ENCODE data around the gene CCDC88C.

DNA sequence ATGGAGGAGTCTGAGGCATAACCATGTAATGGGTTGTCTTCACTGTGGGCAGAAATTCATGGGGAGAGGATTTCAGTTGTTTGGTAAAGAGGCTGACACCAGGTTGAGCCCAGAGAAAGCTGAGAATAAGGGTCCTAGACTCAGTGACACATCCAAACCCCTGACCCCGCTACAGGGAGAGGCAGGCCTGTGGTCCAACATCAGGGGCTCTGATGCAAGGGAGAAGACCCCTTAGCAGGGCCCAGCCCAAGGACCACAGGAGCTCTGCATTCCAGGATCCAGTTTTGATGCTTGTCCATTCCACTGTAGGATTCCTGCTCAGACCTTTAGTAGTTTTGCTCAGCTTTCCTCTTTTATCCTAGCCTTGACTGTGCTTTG, 188.6 kb downstream of the CCDC88C start:
- TF ChIP-seq, protein P1, sequence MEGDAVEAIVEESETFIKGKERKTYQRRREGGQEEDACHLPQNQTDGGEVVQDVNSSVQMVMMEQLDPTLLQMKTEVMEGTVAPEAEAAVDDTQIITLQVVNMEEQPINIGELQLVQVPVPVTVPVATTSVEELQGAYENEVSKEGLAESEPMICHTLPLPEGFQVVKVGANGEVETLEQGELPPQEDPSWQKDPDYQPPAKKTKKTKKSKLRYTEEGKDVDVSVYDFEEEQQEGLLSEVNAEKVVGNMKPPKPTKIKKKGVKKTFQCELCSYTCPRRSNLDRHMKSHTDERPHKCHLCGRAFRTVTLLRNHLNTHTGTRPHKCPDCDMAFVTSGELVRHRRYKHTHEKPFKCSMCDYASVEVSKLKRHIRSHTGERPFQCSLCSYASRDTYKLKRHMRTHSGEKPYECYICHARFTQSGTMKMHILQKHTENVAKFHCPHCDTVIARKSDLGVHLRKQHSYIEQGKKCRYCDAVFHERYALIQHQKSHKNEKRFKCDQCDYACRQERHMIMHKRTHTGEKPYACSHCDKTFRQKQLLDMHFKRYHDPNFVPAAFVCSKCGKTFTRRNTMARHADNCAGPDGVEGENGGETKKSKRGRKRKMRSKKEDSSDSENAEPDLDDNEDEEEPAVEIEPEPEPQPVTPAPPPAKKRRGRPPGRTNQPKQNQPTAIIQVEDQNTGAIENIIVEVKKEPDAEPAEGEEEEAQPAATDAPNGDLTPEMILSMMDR (IDR thresholded peaks at IDR 0.05): no peak
- TF ChIP-seq EP300 (IDR thresholded peaks at IDR 0.05) (no peak), POLR2A (IDR thresholded peaks at IDR 0.05) (no peak)

Data from upper lobe of left lung (tissue), 4 donors.